T47D (cell line): ENCODE measurements around the gene SMIM20.

ENCODE experiments used
- DNase-seq, 2 experiments: peaks; one replicate each; pipeline versions ENCODE4 v3.0.0 to v3.0.0-alpha.2; 2011 to 2012; ENCODE audit warnings: low read depth in 1 of 2, low spot score in 1 of 2
- JUND ChIP-seq: IDR thresholded peaks from 2 replicates; pipeline ENCODE4 v1.6.1; 2012; ENCODE audit warnings: low read depth
- in situ Hi-C: cut with HindIII; loops from 2 replicates; pipeline ENCODE4 v1.10.0; 2016; ENCODE audit warnings: low sequenced_read_pairs, low pct_unique_long_range_greater_than_20kb

Gene SMIM20

DNA sequence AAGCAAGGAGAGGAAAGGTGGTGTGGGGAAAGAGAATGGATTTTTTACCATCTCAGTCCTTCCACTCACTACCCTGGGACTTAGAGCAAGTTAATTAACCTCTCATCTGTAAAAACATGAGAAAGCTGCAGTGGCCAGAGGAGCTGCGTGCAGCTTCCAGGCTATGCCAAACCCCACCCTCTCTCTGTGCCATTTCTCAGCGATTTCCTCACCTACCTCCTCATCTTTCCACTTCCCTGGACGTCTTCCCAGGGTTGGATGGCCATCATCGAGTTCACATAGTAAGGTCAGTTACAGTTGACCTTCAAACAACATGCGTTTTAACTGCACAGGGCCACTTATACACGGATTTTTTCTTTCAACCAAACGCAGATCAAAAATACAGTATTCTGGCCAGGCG, 64.3 kb downstream of the SMIM20 start:
- TF ChIP-seq JUND: no peak
- DNase-seq: no peak
- in situ Hi-C loops: no loop called here
